ENCODE results near the gene MS4A15.

The MS4A15 gene

DNA sequence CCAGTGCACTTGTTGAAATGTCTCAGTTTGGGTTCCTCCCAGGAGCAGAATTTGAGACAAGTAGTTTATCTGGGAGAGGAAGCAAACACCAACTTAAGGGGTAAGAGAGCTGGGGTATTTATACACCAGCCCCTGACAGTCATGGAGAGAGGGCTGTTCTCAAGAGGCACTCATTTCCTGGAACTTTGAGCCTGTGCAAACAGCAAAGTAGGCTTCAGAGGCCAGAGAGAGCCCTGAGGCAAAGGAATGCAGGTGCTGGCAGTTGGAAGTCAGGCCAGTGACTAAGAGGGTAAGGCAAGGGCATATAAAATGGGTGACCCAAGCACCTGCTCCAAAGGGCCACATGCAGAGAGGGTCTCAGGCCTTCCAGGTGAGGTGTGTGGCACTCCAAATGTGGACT, 16.1 kb upstream of the MS4A15 start:
- TF ChIP-seq, protein P1, sequence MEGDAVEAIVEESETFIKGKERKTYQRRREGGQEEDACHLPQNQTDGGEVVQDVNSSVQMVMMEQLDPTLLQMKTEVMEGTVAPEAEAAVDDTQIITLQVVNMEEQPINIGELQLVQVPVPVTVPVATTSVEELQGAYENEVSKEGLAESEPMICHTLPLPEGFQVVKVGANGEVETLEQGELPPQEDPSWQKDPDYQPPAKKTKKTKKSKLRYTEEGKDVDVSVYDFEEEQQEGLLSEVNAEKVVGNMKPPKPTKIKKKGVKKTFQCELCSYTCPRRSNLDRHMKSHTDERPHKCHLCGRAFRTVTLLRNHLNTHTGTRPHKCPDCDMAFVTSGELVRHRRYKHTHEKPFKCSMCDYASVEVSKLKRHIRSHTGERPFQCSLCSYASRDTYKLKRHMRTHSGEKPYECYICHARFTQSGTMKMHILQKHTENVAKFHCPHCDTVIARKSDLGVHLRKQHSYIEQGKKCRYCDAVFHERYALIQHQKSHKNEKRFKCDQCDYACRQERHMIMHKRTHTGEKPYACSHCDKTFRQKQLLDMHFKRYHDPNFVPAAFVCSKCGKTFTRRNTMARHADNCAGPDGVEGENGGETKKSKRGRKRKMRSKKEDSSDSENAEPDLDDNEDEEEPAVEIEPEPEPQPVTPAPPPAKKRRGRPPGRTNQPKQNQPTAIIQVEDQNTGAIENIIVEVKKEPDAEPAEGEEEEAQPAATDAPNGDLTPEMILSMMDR (IDR thresholded peaks at IDR 0.05; ENCODE audit: low read depth, low read length, missing control alignments), result no peak
- DNase-seq (ENCODE audit: low read depth), result no peak

DNA sequence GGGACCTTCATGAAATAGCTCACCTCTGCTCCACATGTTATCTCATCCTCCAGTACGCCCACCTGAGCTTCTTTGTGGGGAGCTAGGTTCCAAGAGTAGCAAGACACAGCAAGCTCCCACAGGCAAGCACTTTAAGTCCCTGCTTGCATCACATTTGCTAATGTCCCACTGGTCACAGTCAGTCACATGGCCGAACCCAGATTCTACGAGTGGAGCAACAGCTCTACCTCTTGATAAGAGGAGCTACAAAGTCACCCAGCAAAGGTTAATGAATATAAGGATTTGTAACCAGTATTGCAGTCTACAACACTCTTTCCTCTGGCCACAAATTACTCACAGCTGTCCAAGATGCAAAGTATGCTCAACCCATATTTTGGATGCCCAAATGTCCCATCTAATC, 15.2 kb upstream of the MS4A15 start:
- H3K4me3 ChIP-seq (ENCODE audit: low read depth, low read length), result no peak overlapping the region
- no peak for DNase-seq (ENCODE audit: low read depth)
- TF ChIP-seq, protein P1 (IDR thresholded peaks at IDR 0.05; ENCODE audit: low read depth, low read length, missing control alignments), result no peak

More for the DNA sequence above, 16.1 kb upstream of the MS4A15 start:
- H3K4me3 ChIP-seq (ENCODE audit: low read depth, low read length), result no peak overlapping the region

DNA sequence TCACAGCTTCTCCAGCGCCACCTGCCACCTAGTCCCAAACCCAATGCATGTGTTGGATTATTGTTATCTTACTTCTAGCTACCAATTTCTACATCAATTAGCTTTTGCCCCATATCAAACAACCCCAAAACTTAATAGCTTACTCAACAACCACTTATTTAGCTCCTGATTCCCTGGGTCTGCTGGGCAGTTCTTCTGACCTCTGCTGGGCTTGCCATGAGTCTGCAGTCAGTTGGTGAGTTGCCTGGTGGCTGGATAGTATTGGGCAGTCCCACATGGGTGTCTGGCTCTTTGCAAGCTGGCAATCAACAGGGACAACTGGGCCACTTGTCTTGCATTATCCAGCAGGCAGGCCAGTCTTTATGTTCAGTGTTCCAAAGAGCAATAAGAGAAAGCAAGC, 13.6 kb upstream of the MS4A15 start:
- no peak for DNase-seq (ENCODE audit: low read depth)
- no peak overlapping the region for H3K4me3 ChIP-seq (ENCODE audit: low read depth, low read length)
- TF ChIP-seq, protein P1 (IDR thresholded peaks at IDR 0.05; ENCODE audit: low read depth, low read length, missing control alignments), result no peak

DNA sequence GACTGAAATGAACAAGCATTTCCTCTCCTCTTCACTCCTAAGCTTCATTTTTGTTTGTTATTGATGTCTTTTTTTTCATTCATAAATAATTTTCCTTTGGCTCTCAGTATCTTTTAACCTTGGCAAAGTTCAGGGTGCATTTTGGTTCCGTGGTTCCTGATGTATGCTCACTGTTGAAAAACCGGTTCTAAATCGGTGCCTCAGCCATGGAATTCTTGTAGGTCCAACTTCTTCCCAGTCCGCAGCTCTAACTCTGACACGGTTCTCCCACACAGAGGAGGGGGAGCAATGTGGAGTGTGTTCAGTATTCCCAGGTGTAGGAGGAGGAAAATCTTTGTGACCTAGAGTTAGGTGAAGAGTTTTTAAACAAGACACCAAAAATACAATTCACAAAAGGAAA, 12.6 kb upstream of the MS4A15 start:
- TF ChIP-seq, protein P1 (IDR thresholded peaks at IDR 0.05; ENCODE audit: low read depth, low read length, missing control alignments), result no peak
- no peak overlapping the region for H3K4me3 ChIP-seq (ENCODE audit: low read depth, low read length)
- DNase-seq (ENCODE audit: low read depth), result no peak

DNA sequence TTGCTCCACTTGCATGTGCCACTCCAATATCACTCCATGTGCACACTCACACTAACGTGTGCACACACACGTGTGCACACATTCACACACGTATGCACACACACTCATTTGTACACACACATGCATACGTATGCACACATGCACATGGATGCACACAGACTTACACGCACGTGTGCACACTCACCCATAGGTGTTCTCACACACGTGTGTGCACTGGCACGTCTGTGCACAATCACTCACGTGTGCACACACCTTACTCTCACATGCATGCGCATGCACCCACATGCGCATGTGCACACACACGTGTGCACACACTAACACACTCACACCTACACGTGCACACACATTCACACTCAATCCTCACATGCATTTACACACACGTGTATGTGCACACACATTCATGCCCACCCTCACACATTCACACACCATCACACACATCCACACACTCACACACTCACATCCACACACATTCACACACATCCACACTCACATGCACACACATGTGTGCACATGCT, 9.3 kb upstream of the MS4A15 start:
- TF ChIP-seq, protein P1 (IDR thresholded peaks at IDR 0.05; ENCODE audit: low read depth, low read length, missing control alignments), result no peak
- H3K4me3 ChIP-seq (ENCODE audit: low read depth, low read length), result no peak overlapping the region
- DNase-seq (ENCODE audit: low read depth), result no peak

DNA sequence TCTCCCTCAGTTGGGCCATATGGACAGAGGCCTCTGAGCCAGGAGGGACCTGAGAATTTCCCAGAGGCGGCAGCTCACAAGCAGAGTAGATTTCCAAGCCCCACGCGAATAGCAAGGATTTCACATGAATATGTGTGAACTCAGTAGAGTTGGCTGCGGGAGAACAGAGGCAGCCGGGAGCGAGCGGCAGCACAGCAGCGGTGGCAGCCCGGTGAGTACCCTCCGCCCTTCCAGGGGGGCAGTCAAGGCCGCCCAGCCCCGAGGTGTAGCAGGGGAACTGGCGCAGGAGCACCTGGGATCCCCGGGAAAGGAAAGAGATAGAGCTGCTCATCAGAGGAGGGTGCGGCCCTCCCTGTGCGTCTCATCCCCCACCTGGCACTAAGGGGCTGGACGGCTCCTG, 8.4 kb upstream of the MS4A15 start:
- H3K4me3 ChIP-seq (ENCODE audit: low read depth, low read length), result no peak overlapping the region
- TF ChIP-seq, protein P1 (IDR thresholded peaks at IDR 0.05; ENCODE audit: low read depth, low read length, missing control alignments), result no peak
- no peak for DNase-seq (ENCODE audit: low read depth)

DNA sequence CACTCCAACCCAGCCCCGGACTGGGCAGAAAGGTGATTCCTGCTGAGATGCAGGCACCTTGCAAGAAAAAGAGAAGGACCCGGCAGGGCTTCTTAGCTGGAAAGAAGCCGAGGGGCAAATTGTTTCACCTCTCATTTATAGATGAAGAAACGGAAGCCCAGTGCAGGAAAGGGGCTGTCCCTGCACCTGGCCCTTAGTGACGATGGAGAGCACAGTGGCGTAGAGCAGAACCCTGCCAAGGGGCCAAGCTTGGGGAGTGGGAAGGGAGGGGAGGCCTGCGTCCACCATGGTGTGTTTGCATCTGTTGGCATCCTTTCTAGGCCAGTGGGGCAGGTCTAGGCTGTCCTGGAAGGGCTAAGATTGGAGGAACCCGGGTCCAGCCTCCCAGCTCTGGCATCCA, 7.8 kb upstream of the MS4A15 start:
- DNase-seq (ENCODE audit: low read depth), result no peak
- no peak overlapping the region for H3K4me3 ChIP-seq (ENCODE audit: low read depth, low read length)
- TF ChIP-seq, protein P1 (IDR thresholded peaks at IDR 0.05; ENCODE audit: low read depth, low read length, missing control alignments), result no peak

All from GM12864 (cell line).